IPS-20b (cell line): ENCODE measurements around the gene DGKH.

ENCODE experiments used
- H3K27ac ChIP-seq: one replicate; pipeline ENCODE4 v1.5.1; 2013; ENCODE audit warnings: low read length
- H3K27me3 ChIP-seq: 2 replicates; pipeline ENCODE4 v1.6.1; 2013; ENCODE audit warnings: mild to moderate bottlenecking, low read length, inconsistent platforms; ENCODE audit not compliant: insufficient read depth
- H3K36me3 ChIP-seq: 2 replicates; pipeline ENCODE4 v1.6.1; 2013; ENCODE audit warnings: low read depth, mild to moderate bottlenecking, inconsistent platforms, low read length, moderate library complexity; ENCODE audit not compliant: insufficient read depth
- H3K4me1 ChIP-seq: 2 replicates; pipeline ENCODE4 v1.6.1; 2013; ENCODE audit warnings: mild to moderate bottlenecking, control low read depth, inconsistent platforms, low read length, moderate library complexity; ENCODE audit not compliant: insufficient read depth
- H3K4me3 ChIP-seq: 2 replicates; pipeline ENCODE4 v1.5.1; 2013; ENCODE audit warnings: mild to moderate bottlenecking, low read length, inconsistent platforms
- H3K9ac ChIP-seq: 2 replicates; pipeline ENCODE4 v1.6.1; 2013; ENCODE audit warnings: low read depth, mild to moderate bottlenecking, inconsistent platforms, low read length, moderate library complexity
- H3K9me3 ChIP-seq: 2 replicates; pipeline ENCODE4 v1.6.1; 2013; ENCODE audit warnings: mild to moderate bottlenecking, low read depth, low read length, inconsistent platforms; ENCODE audit not compliant: insufficient read depth

Gene DGKH

DNA sequence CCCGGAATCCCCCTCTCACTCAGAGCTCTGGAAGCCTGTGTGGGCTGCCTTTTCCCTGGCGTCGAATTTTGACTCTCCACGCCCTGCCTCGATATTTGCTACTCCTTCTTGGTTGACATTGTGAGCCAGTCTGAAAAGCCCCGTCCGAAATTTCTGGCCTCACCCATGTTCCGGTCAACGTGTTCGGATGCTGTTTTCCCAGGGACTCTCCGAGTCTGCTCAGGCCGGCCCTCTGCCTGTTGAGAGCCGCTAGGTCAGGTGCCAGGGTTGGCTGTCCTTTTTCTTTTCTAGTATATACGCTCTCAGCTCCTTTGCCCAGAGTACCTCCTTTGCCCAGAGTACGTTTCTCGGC is 6.8 kb upstream of the DGKH start:
- Histone ChIP-seq H3K4me1 (peaks cover 4% of the 10 kb centered on the region; the same call in 1 of the 2 replicates), H3K36me3 (no peaks in the 10 kb centered on the region), H3K9ac (peak overlapping the region; percentile 82; the same call in 1 of the 2 replicates), H3K4me3 (peak overlapping the region; percentile 94), H3K9me3 (no peaks in the 10 kb centered on the region), H3K27me3 (peaks cover 85% of the 10 kb centered on the region), H3K27ac (no peak overlapping the region)

DNA sequence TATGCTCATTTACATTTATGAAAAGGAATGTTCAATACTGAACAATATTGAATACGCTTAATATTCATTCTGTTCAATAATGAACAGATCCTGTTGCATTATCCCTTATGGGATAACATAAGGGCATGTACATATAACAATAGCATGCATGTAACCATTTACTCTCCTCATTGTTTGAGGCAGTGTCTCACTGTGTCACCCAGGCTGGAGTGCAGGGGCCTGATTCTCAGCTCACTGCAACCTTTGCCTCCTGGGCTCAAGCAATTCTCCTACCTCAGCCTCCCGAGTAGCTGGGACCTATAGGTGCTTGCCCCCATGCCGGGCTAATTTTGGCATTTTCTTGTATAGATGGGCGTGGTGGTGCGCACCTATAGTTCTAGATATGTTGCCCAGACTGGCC is 4.8 kb upstream of the DGKH start:
- no peaks in the 10 kb centered on the region for H3K36me3 ChIP-seq
- H3K4me1 ChIP-seq, result peaks cover 9% of the 10 kb centered on the region; the same call in 1 of the 2 replicates
- H3K9me3 ChIP-seq, result no peaks in the 10 kb centered on the region
- H3K4me3 ChIP-seq, result no peak overlapping the region
- H3K9ac ChIP-seq, result no peak overlapping the region
- peaks cover 82% of the 10 kb centered on the region for H3K27me3 ChIP-seq
- H3K27ac ChIP-seq, result no peak overlapping the region

DNA sequence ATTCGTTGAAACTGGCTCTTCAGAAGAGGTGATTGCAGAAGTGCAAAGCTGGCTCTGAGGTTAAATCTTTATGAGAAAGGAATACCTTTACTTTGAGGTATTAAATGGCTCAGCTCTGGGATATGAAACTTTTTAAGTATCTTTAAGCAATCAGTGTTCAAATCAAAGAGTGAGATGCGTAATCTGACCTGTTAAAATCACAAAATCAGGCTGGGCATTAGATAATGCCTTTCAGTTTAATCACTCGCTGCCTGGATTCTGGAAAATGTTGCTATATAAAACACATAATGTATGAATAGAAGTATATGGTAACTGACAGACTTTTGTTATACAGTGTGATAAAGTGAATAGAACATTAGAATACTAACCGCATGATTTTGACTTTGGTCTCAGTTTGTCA is 2.0 kb upstream of the DGKH start:
- Histone ChIP-seq H3K27ac (no peak overlapping the region), H3K4me1 (peaks cover 12% of the 10 kb centered on the region; the same call in 1 of the 2 replicates), H3K4me3 (no peak overlapping the region), H3K9ac (no peak overlapping the region), H3K27me3 (peaks cover 74% of the 10 kb centered on the region), H3K36me3 (no peaks in the 10 kb centered on the region), H3K9me3 (no peaks in the 10 kb centered on the region)

DNA sequence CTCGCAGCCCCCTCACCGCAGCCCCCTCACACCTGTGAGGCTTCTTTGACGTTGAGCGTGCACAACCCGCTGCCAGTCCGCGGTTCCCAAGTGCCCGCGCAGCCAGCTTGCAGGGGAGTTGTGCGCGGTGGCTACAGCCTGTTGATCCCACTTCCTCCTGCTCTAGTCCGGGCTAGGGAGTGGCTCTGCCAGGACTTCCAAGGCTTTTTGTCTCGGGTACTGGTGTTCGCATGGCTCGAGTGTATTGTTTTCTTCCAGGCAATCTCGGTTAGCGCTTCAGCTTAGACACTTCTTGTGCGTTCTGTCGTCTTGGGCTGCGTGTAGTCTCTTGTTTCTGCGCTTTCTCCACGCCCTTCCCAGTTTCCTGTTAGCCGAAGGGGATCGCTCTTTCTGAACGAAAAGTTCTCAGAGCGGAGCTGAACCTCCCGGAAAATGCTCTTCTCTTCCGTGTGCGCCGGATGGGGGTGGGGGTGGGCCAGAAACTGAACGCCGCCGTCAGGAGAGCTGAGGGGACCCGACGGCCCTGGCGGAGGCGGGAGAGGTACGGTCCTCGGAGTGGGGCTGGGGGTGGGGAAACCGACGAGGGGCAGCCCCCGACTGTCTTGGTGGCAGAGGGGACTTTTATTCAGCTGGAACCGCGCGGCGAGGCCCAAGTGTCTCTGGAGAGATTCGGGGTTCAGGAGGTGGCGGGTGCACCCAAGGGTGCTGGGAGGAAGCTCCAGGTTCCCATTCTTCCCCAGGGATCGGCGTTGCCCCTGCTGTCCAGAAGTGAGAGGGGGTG is 697 bp upstream of the DGKH start:
- peaks cover 8% of the 10 kb centered on the region; the same call in 1 of the 2 replicates for H3K4me1 ChIP-seq
- H3K9ac ChIP-seq, result peak overlapping the region; percentile 80
- no peaks in the 10 kb centered on the region for H3K9me3 ChIP-seq
- peak overlapping the region; percentile 89 for H3K4me3 ChIP-seq
- no peaks in the 10 kb centered on the region for H3K36me3 ChIP-seq
- H3K27me3 ChIP-seq, result peaks cover 61% of the 10 kb centered on the region
- H3K27ac ChIP-seq, result no peak overlapping the region

DNA sequence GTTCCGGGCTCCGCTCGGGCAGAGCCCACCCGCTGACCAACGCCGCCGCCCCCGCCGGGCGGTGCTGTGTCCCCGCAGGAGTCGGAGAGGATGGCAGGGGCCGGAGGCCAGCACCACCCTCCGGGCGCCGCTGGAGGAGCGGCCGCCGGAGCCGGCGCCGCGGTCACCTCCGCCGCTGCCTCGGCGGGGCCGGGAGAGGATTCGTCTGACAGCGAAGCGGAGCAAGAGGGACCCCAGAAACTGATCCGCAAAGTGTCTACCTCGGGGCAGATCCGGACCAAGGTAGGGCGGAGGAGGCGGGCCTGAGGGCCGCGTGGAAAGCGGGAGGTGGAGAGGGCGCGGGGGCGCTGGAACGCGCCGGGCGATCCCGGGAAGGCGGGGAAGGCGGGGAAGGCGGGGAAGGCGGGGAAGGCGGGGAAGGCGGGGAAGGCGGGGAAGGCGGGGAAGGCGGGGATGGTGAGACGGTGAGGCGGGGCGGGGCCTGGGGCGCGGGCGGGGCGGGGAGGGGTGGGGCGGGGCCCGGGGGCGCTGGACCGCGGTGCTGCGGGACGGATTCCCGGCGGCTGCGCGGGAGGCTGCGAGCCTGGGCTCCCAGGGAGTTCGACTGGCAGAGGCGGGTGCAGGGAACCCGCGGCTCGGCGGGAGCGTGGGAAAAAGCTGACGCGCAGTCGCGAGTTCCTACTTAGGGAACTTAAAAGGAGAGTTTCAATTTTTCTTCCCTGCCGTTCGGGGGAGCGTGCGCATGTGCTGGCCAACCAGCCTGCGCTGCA is 421 bp downstream of the DGKH start:
- Histone ChIP-seq H3K4me3 (peak overlapping the region; percentile 89), H3K4me1 (peaks cover 8% of the 10 kb centered on the region; the same call in 1 of the 2 replicates), H3K9ac (peak overlapping the region; percentile 80; the same call in 1 of the 2 replicates), H3K36me3 (no peaks in the 10 kb centered on the region), H3K9me3 (no peaks in the 10 kb centered on the region), H3K27ac (no peak overlapping the region), H3K27me3 (peaks cover 52% of the 10 kb centered on the region)

DNA sequence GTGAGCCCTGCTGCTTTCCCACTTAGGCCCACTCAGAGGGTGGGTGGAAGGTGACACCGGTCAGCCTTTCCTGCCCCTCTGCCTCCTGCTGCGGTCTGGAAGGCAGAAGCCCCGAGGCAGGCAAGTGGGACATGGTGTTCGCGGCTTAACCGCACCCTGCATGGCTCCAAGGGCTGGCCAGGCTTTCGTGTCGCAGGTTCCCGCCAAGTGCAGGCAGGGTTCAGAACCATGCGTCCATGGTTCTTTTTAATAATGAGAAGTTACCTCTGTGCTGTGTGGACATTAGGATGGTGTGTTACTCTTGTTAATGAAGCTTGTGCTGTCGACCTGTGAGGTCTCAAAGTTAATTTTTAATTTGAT is 986 bp downstream of the DGKH start:
- Histone ChIP-seq H3K4me3 (peak overlapping the region; percentile 76), H3K9me3 (no peaks in the 10 kb centered on the region), H3K4me1 (peaks cover 8% of the 10 kb centered on the region; the same call in 1 of the 2 replicates), H3K27ac (no peak overlapping the region), H3K36me3 (no peaks in the 10 kb centered on the region), H3K27me3 (peaks cover 49% of the 10 kb centered on the region), H3K9ac (peak overlapping the region; percentile 72; the same call in 1 of the 2 replicates)

DNA sequence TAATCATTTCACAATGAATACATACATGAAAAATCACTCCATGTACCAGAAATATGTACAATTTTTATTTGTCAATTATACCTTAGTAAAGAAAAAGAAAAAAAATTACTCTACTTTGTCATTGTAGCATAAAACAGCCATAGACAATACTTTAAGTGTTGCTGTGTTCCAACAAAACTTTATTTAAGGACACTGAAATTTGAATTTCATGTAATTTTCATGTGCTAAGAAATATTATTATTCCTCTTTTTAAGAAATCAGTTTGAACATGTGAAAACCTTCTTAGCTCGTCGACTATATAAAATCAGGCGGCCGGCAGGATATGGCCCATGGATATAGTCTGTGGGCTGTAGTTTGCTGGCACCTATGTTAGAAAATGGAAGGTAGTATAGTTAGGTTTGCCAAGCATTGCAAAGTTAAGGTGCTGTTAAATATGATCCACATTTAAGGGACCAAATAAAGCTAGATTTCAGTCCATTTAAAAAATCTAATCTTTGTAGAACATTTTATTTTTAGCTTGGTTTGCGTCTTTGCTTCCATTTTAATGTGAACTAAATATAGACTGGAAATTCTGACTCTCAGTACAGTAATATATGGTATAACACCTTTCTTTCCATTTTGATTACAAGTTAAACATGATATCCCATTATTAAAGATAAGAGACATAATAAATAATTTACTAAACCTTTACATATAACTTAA is 6.5 kb downstream of the DGKH start:
- no peak overlapping the region for H3K4me3 ChIP-seq
- H3K9ac ChIP-seq, result no peak overlapping the region
- H3K36me3 ChIP-seq, result peaks cover 3% of the 10 kb centered on the region; the same call in 1 of the 2 replicates
- H3K27me3 ChIP-seq, result peaks cover 3% of the 10 kb centered on the region; the same call in 1 of the 2 replicates
- no peaks in the 10 kb centered on the region for H3K4me1 ChIP-seq
- H3K27ac ChIP-seq, result no peak overlapping the region
- H3K9me3 ChIP-seq, result no peaks in the 10 kb centered on the region

DNA sequence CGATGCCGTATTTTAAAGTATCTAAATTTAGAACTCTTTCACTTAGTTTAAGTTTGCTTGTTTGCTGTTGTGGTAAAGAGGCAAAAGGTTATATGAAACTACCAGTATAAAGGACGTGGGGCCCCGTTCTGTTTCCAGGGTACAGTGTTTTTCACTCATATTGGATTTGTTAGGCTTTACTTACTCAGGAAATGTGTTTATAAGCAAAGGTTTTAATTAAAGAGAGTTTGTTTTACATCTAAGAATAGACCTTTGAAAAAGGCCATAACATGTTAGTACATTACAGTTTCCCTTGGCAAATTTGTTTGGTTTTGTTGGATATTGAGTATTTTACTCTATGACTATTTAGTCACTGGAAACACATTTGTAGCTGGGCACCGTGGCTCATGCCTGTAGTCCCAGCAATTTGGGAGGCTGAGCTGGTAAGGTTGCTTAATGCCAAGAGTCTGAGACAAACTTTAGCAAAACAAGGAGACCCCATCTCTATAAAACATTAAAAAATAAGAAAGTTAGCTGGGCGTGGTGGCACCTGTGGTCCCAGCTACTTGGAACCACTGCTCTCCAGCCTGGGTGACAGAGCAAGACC is 7.1 kb downstream of the DGKH start:
- no peaks in the 10 kb centered on the region for H3K27me3 ChIP-seq
- H3K9ac ChIP-seq, result no peak overlapping the region
- peaks cover 3% of the 10 kb centered on the region; the same call in 1 of the 2 replicates for H3K36me3 ChIP-seq
- no peaks in the 10 kb centered on the region for H3K4me1 ChIP-seq
- no peaks in the 10 kb centered on the region for H3K9me3 ChIP-seq
- H3K4me3 ChIP-seq, result no peak overlapping the region
- no peak overlapping the region for H3K27ac ChIP-seq

DNA sequence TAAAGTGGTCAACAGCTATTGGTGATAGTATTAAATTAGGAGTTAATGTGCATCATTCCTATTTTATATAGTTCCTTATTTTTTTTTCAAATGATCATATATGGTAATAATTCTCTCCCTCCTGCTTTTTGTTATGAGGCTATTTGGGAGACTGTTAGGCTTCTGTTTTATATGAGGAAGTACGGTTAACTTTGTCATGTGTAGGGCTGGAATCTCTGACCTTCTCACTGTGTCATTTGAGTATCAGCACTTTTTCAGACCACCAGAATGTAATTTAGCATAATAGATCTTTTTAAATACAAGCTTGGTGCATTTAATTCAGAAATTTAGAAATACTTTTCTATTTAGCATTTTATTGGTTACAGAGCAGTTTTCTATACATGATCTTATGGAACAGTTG is 7.7 kb downstream of the DGKH start:
- H3K27ac ChIP-seq, result no peak overlapping the region
- no peak overlapping the region for H3K4me3 ChIP-seq
- no peaks in the 10 kb centered on the region for H3K27me3 ChIP-seq
- no peaks in the 10 kb centered on the region for H3K4me1 ChIP-seq
- no peak overlapping the region for H3K9ac ChIP-seq
- peaks cover 3% of the 10 kb centered on the region; the same call in 1 of the 2 replicates for H3K36me3 ChIP-seq
- no peaks in the 10 kb centered on the region for H3K9me3 ChIP-seq

DNA sequence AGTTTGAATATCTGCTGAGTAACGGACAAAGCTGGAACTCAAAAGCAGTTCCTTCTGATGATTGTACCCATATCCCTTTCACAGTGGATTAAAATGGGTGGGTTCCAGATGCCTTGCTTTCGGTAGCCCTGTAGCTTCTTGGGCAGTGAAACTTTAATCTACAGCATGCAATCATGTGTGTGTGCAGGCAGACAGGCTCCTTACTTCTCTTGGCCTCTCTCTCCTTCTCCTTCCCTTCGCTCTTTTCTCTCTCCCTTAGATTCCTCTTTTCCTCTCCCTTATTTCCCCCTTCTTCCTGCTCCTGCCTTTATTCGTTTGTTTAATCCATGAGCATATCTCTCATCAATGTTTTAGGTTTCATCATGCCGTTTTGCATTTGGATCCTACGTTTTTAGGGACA is 8.1 kb downstream of the DGKH start:
- no peaks in the 10 kb centered on the region for H3K27me3 ChIP-seq
- H3K9ac ChIP-seq, result no peak overlapping the region
- H3K4me1 ChIP-seq, result no peaks in the 10 kb centered on the region
- no peak overlapping the region for H3K27ac ChIP-seq
- no peak overlapping the region for H3K4me3 ChIP-seq
- H3K36me3 ChIP-seq, result peaks cover 3% of the 10 kb centered on the region; the same call in 1 of the 2 replicates
- no peaks in the 10 kb centered on the region for H3K9me3 ChIP-seq

DNA sequence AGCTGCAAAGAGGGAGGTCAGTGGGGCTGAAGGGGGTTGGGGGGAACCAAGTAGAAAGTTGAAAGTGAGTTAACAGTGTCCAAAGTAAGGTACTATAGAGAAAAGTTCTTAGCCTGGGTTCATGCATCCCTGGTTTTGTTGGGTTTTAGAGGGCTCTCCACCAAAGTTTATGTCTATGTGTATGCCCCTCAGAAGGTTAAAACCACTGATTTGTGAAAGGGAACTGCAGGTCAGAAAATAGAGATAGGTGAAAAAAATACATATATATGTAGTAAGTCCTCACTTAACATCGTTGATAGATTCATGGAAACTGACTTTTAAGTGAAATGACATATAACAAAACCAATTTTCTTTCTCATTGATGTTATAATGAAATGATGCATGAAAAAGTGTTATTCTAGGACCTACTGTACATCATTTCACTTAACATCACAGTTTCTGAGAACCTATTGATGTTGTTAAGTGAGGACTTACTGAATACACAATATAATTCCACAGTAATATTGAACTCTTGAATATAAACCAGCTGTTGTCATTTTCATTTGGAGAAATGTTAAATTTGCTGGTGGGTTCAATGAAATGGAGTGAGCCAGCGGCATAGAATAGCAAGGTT is 9.6 kb downstream of the DGKH start:
- H3K36me3 ChIP-seq, result peaks cover 3% of the 10 kb centered on the region; the same call in 1 of the 2 replicates

More for the DNA sequence above, 9.6 kb downstream of the DGKH start:
- no peaks in the 10 kb centered on the region for H3K27me3 ChIP-seq
- no peaks in the 10 kb centered on the region for H3K4me1 ChIP-seq
- no peak overlapping the region for H3K4me3 ChIP-seq
- no peak overlapping the region for H3K27ac ChIP-seq
- H3K9ac ChIP-seq, result no peak overlapping the region
- H3K9me3 ChIP-seq, result no peaks in the 10 kb centered on the region
